ENCODE measurements around the gene GABARAPL1. TPM values are rescaled to one million over a fixed set of nuclear protein-coding genes. Genes with fewer than 3 reads are reported as not detected.

The GABARAPL1 gene
- polyA plus RNA-seq, 1 experiment: 181 TPM

- no peak for DNase-seq (ENCODE audit: low read depth, low spot score)
- H3K4me3 ChIP-seq (ENCODE audit: low read depth, low read length): no peak overlapping the region
- no peaks in the 10 kb centered on the region for H3K9me3 ChIP-seq (ENCODE audit: control insufficient read depth, insufficient read depth, low read length)
- H3K27ac ChIP-seq (ENCODE audit: low read depth, low read length): no peak overlapping the region
- ChIA-PET POLR2A (no interaction called here), CTCF (no interaction called here)
- no peak for TF ChIP-seq CTCF (IDR thresholded peaks at IDR 0.05; ENCODE audit: low read depth, low read length)
- H3K27me3 ChIP-seq (ENCODE audit: control insufficient read depth, insufficient read depth, low read length): no peaks in the 10 kb centered on the region
Measured at GRCh38 chr12:10247436-10248058, 34.9 kb downstream of the GABARAPL1 start.

- H3K27me3 ChIP-seq (ENCODE audit: control insufficient read depth, insufficient read depth, low read length): no peaks in the 10 kb centered on the region
- TF ChIP-seq CTCF (IDR thresholded peaks at IDR 0.05; ENCODE audit: low read depth, low read length): no peak
- H3K4me3 ChIP-seq (ENCODE audit: low read depth, low read length): no peak overlapping the region
- no peak for DNase-seq (ENCODE audit: low read depth, low spot score)
- no peak overlapping the region for H3K27ac ChIP-seq (ENCODE audit: low read depth, low read length)
- CTCF ChIA-PET: no interaction called here
- no peaks in the 10 kb centered on the region for H3K9me3 ChIP-seq (ENCODE audit: control insufficient read depth, insufficient read depth, low read length)
- POLR2A ChIA-PET: no interaction called here
Measured at GRCh38 chr12:10249690-10250455, 37.2 kb downstream of the GABARAPL1 start.

GRCh38 chr12:10251669-10252068, 39.0 kb downstream of the GABARAPL1 start:
- no peaks in the 10 kb centered on the region for H3K27me3 ChIP-seq (ENCODE audit: control insufficient read depth, insufficient read depth, low read length)
- no peak for DNase-seq (ENCODE audit: low read depth, low spot score)
- TF ChIP-seq CTCF (IDR thresholded peaks at IDR 0.05; ENCODE audit: low read depth, low read length): no peak
- H3K4me3 ChIP-seq (ENCODE audit: low read depth, low read length): no peak overlapping the region
- CTCF ChIA-PET: no interaction called here
- H3K9me3 ChIP-seq (ENCODE audit: control insufficient read depth, insufficient read depth, low read length): no peaks in the 10 kb centered on the region
- POLR2A ChIA-PET: no interaction called here
- no peak overlapping the region for H3K27ac ChIP-seq (ENCODE audit: low read depth, low read length)

- TF ChIP-seq CTCF (IDR thresholded peaks at IDR 0.05; ENCODE audit: low read depth, low read length): no peak
- H3K9me3 ChIP-seq (ENCODE audit: control insufficient read depth, insufficient read depth, low read length): no peaks in the 10 kb centered on the region
- no peaks in the 10 kb centered on the region for H3K27me3 ChIP-seq (ENCODE audit: control insufficient read depth, insufficient read depth, low read length)
- ChIA-PET POLR2A (no interaction called here), CTCF (no interaction called here)
- no peak overlapping the region for H3K4me3 ChIP-seq (ENCODE audit: low read depth, low read length)
- no peak overlapping the region for H3K27ac ChIP-seq (ENCODE audit: low read depth, low read length)
- DNase-seq (ENCODE audit: low read depth, low spot score): no peak
Measured at GRCh38 chr12:10252201-10252600, 39.5 kb downstream of the GABARAPL1 start.

GRCh38 chr12:10256064-10256463, 43.4 kb downstream of the GABARAPL1 start:
- ChIA-PET POLR2A (interaction anchor here (0.5 kb wide), 1 partner anchor 109 kb away, joined by 3 read pairs; no protein-coding TSS in a partner anchor), CTCF (interaction anchor here (0.6 to 2.2 kb wide), 2 partner anchors 20 to 495 kb away, joined by 4 to 9 read pairs; no protein-coding TSS in a partner anchor)
- H3K27me3 ChIP-seq (ENCODE audit: control insufficient read depth, insufficient read depth, low read length): no peaks in the 10 kb centered on the region
- no peak overlapping the region for H3K4me3 ChIP-seq (ENCODE audit: low read depth, low read length)
- no peak for DNase-seq (ENCODE audit: low read depth, low spot score)
- no peaks in the 10 kb centered on the region for H3K9me3 ChIP-seq (ENCODE audit: control insufficient read depth, insufficient read depth, low read length)
- TF ChIP-seq CTCF (IDR thresholded peaks at IDR 0.05; ENCODE audit: low read depth, low read length): no peak
- H3K27ac ChIP-seq (ENCODE audit: low read depth, low read length): no peak overlapping the region
